ENCODE measurements around the gene PRPF19.

PRPF19 gene

DNA sequence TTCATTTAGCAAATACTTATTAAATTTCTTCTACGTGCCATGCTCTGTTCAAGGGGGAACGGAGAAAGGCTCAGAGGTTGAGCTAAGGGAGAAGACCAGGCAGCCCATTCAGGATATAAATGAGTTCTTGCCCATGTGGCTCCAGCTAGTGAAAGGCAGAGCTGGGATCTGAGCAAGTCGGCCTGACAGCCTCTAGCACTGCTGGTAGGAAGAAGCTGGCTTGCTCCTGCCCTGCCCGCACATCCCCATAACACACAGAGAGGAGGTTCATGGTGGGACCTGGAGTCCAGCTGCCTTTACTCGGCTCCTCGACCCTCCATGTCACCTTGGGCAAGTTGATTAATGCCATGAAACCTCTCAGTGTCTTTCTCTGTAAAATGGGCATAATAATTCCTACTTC is 43.6 kb upstream of the PRPF19 start:
- TF ChIP-seq POLR2A (IDR thresholded peaks at IDR 0.05; ENCODE audit: low read depth, low read length) (no peak), TAF1 (IDR thresholded peaks at IDR 0.05; ENCODE audit: low read depth, low read length) (no peak), PAX5 (IDR thresholded peaks at IDR 0.05; ENCODE audit: insufficient read depth, low read length, severe bottlenecking) (no peak), POU2F2 (IDR thresholded peaks at IDR 0.05; ENCODE audit: low read depth, low read length) (no peak), SPI1 (IDR thresholded peaks at IDR 0.05; ENCODE audit: low read depth, low read length) (no peak), POLR2AphosphoS5 (IDR thresholded peaks at IDR 0.05; ENCODE audit: low read depth, low read length) (no peak)
- FAIRE-seq: peak; percentile 84
- DNase-seq (ENCODE audit: insufficient read length, low spot score): no peak

- DNase-seq (ENCODE audit: insufficient read length, low spot score): no peak
- FAIRE-seq: no peak
- TF ChIP-seq SPI1 (IDR thresholded peaks at IDR 0.05; ENCODE audit: low read depth, low read length): no peak
- no peak for TF ChIP-seq POLR2AphosphoS5 (IDR thresholded peaks at IDR 0.05; ENCODE audit: low read depth, low read length)
- TF ChIP-seq TAF1 (IDR thresholded peaks at IDR 0.05; ENCODE audit: low read depth, low read length): no peak
- no peak for TF ChIP-seq POU2F2 (IDR thresholded peaks at IDR 0.05; ENCODE audit: low read depth, low read length)
- TF ChIP-seq PAX5 (IDR thresholded peaks at IDR 0.05; ENCODE audit: insufficient read depth, low read length, severe bottlenecking): no peak
- no peak for TF ChIP-seq POLR2A (IDR thresholded peaks at IDR 0.05; ENCODE audit: low read depth, low read length)
These were observed 41.9 kb upstream of the PRPF19 start for GRCh38 chr11:60948250-60948649.

DNA sequence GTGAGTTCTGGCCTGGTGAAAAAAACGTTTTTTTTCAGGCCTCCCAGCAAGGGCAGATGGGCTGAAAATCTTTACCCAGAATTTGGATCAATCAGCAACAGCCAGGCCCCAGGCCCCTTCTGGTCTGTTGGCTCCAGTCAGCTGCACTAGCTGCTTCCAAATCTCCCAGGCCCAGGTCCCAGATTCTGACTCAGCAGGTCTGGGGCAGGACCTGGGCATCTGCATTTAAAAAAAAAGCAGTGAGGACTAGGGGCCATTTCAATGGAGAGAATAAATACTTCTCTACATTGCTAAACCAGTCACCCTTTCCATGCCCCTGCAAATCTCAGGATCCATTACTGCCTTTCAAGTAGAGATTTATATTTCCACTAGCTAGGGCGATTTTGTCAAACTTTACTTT is 41.3 kb upstream of the PRPF19 start:
- FAIRE-seq: no peak
- TF ChIP-seq PAX5 (IDR thresholded peaks at IDR 0.05; ENCODE audit: insufficient read depth, low read length, severe bottlenecking): no peak
- TF ChIP-seq TAF1 (IDR thresholded peaks at IDR 0.05; ENCODE audit: low read depth, low read length): no peak
- no peak for TF ChIP-seq POU2F2 (IDR thresholded peaks at IDR 0.05; ENCODE audit: low read depth, low read length)
- no peak for DNase-seq (ENCODE audit: insufficient read length, low spot score)

GRCh38 chr11:60946601-60947264 is 40.3 kb upstream of the PRPF19 start:
- DNase-seq (ENCODE audit: insufficient read length, low spot score) (no peak), FAIRE-seq (no peak)
- TF ChIP-seq TAF1 (IDR thresholded peaks at IDR 0.05; ENCODE audit: low read depth, low read length): no peak
- no peak for TF ChIP-seq POLR2A (IDR thresholded peaks at IDR 0.05; ENCODE audit: low read depth, low read length)
- TF ChIP-seq POU2F2 (IDR thresholded peaks at IDR 0.05; ENCODE audit: low read depth, low read length): no peak

DNA sequence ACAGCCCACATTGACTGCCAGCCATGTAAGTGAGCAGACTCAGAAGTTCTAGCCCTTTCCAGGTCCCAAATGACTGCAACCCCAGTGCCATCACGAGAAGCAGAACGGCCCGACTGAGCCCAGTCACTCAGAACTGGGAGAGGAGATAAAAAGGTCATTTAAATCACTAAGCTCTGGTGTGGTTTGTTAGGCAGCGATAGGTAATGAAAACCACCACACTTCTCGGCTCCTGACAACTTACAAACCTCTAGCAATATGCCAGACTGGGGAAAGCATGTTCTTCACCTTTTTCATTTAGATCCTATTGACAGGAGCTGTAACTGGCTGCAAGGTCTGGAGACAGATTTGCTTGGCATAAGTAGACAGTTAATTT is 38.9 kb upstream of the PRPF19 start:
- DNase-seq (ENCODE audit: insufficient read length, low spot score) (no peak), FAIRE-seq (no peak)

DNA sequence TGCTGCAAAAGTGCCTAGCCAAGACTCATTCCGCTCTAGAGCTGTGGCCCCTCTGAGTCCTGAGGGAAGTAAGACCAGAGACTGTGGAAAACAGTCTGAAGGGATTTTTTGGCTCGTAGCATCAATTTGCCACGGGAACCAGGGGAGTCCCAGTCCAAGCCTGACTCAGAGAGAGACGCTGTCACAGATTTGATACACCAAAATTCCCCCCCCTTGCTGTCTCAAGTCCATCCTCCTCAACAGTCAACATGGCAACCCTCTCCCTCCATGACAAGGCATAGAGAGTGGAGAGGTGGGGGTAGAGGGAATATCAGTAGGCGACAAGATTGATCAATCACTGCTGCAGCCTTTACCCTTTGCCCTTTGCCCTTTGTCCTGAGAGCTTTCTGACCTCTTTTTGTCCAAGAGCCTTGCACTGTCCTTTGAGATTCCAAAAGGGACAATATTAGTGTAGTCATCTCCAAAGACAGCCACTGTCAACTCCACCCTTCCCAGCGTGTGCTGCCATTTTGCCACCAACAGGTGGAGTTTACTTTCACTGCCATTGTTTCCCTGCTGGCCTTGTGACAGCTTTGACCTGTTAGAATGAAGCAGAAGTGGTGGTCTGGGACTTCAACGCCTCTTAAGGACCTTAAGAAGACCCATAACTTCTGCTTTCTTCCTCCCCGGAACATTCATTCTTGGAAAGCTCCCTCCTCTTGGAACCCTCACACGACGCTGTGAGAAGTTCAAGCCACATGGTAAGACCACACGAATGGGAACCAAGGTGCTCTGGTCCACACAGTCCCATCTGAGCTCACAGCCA is 38.3 kb upstream of the PRPF19 start:
- TF ChIP-seq POU2F2 (IDR thresholded peaks at IDR 0.05; ENCODE audit: low read depth, low read length): no peak
- no peak for TF ChIP-seq PAX5 (IDR thresholded peaks at IDR 0.05; ENCODE audit: insufficient read depth, low read length, severe bottlenecking)
- TF ChIP-seq SPI1 (IDR thresholded peaks at IDR 0.05; ENCODE audit: low read depth, low read length): no peak
- TF ChIP-seq TAF1 (IDR thresholded peaks at IDR 0.05; ENCODE audit: low read depth, low read length): no peak
- no peak for TF ChIP-seq POLR2A (IDR thresholded peaks at IDR 0.05; ENCODE audit: low read depth, low read length)
- no peak for TF ChIP-seq POLR2AphosphoS5 (IDR thresholded peaks at IDR 0.05; ENCODE audit: low read depth, low read length)
- DNase-seq (ENCODE audit: insufficient read length, low spot score) (no peak), FAIRE-seq (no peak)

More for the DNA sequence above, 38.9 kb upstream of the PRPF19 start:
- TF ChIP-seq POU2F2 (IDR thresholded peaks at IDR 0.05; ENCODE audit: low read depth, low read length): no peak
- no peak for TF ChIP-seq TAF1 (IDR thresholded peaks at IDR 0.05; ENCODE audit: low read depth, low read length)
- TF ChIP-seq POLR2AphosphoS5 (IDR thresholded peaks at IDR 0.05; ENCODE audit: low read depth, low read length): no peak
- no peak for TF ChIP-seq POLR2A (IDR thresholded peaks at IDR 0.05; ENCODE audit: low read depth, low read length)
- no peak for TF ChIP-seq SPI1 (IDR thresholded peaks at IDR 0.05; ENCODE audit: low read depth, low read length)
- no peak for TF ChIP-seq PAX5 (IDR thresholded peaks at IDR 0.05; ENCODE audit: insufficient read depth, low read length, severe bottlenecking)

DNA sequence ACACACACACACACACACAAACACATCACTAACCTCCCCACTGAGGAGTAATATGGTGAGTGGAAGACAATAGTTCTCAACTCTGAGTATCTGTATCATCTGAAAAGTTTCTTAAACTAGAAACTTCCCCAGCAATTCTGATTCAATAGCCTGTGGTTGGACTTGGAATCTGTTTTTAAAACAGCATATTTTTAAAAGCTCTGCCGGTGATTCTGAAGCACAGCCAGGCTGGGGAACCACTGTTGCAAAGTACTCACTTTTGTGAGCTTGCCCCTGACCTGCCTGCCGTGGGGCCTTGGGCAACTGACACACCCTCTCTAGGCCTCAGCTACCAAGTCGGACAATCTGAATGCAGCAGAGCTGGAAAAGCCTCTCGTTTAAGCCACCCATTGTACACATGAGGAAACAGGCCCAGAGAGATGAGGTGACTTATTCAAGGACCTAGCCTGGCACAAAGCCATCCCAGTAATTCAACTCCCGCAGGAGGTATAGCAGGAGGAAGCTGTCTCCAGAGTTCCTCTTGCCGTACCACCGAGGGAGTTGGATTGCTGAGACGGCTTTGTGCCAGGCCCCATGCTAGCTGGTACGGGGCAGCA is 36.7 kb upstream of the PRPF19 start:
- FAIRE-seq: no peak
- DNase-seq (ENCODE audit: insufficient read length, low spot score): no peak
- no peak for TF ChIP-seq PAX5 (IDR thresholded peaks at IDR 0.05; ENCODE audit: insufficient read depth, low read length, severe bottlenecking)
- TF ChIP-seq TAF1 (IDR thresholded peaks at IDR 0.05; ENCODE audit: low read depth, low read length): no peak
- no peak for TF ChIP-seq POLR2A (IDR thresholded peaks at IDR 0.05; ENCODE audit: low read depth, low read length)
- TF ChIP-seq POLR2AphosphoS5 (IDR thresholded peaks at IDR 0.05; ENCODE audit: low read depth, low read length): no peak
- TF ChIP-seq SPI1 (IDR thresholded peaks at IDR 0.05; ENCODE audit: low read depth, low read length): no peak
- TF ChIP-seq POU2F2 (IDR thresholded peaks at IDR 0.05; ENCODE audit: low read depth, low read length): no peak

GRCh38 chr11:60942219-60942618 is 35.8 kb upstream of the PRPF19 start:
- FAIRE-seq: no peak
- DNase-seq (ENCODE audit: insufficient read length, low spot score): no peak
- TF ChIP-seq PAX5 (IDR thresholded peaks at IDR 0.05; ENCODE audit: insufficient read depth, low read length, severe bottlenecking) (no peak), POU2F2 (IDR thresholded peaks at IDR 0.05; ENCODE audit: low read depth, low read length) (no peak), SPI1 (IDR thresholded peaks at IDR 0.05; ENCODE audit: low read depth, low read length) (no peak), POLR2AphosphoS5 (IDR thresholded peaks at IDR 0.05; ENCODE audit: low read depth, low read length) (no peak), TAF1 (IDR thresholded peaks at IDR 0.05; ENCODE audit: low read depth, low read length) (no peak), POLR2A (IDR thresholded peaks at IDR 0.05; ENCODE audit: low read depth, low read length) (no peak)

DNA sequence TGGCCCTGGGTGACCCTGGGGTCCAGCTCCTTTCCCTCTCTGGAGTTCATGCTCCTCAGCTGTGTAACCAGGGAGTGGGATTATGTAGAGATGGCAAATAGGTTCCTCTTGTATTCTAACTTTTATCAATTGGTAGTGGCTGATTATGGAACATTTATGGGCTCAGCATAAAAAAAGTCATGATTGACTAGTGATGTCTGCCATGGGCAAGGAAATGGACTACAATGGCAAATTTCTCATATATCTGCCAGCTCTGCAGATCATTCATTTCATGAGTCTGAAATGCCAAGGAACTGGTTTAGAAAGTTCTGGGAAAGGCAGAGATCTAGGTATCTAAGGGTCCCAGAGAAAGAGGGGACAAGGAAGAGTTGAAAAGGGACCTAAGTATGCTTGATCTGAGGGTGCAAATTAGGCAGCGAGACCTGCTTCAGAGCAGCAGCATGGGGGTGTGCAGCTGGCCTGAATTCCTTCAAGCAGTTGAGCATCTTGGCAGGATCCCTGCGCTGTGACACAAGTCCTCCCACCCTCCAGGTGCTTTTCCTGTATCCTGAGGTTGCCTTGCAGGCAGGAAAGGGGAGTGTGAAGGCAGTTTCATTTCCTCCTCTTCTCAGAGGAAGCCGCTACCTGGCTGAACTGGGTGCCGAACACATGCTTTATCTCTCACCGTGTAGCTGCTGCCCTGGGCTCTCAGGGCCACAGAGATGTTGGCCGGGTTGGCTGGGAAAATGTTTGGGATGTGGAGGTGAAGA is 35.2 kb upstream of the PRPF19 start:
- DNase-seq (ENCODE audit: insufficient read length, low spot score) (no peak), FAIRE-seq (no peak)
- TF ChIP-seq SPI1 (IDR thresholded peaks at IDR 0.05; ENCODE audit: low read depth, low read length): peak; percentile 53; the same call in 1 of the 2 replicates
- TF ChIP-seq POLR2A (IDR thresholded peaks at IDR 0.05; ENCODE audit: low read depth, low read length): no peak
- TF ChIP-seq POLR2AphosphoS5 (IDR thresholded peaks at IDR 0.05; ENCODE audit: low read depth, low read length): no peak
- TF ChIP-seq POU2F2 (IDR thresholded peaks at IDR 0.05; ENCODE audit: low read depth, low read length): no peak
- TF ChIP-seq TAF1 (IDR thresholded peaks at IDR 0.05; ENCODE audit: low read depth, low read length): no peak
